ENCODE results near the gene LARP6. TPM values are rescaled to one million over a fixed set of nuclear protein-coding genes. Genes with fewer than 3 reads are reported as not detected.

LARP6 gene
- total RNA-seq, 1 donor from 2014 or later: 22.6 TPM

DNA sequence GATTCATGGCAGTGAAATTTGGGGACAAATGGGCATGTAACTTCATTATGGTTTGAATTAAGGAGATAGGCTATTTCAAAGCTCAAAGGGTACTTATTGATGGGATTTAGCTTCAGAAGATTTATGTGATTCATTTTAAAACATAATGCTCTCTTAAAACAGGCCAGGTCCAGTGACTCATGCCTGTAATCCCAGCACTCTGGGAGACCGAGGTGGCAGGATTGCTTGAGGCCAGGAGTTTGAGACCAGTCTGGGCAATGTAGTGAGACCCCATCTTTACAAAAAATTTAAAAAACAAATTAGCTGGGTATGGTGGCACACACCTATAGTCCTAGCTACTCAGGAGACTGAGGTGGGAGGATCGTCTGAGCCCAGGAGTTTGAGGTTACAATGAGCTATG is 26.8 kb upstream of the LARP6 start:
- no peak overlapping the region for H3K4me3 Mint-ChIP-seq (ENCODE audit: low read depth)
- no peaks in the 10 kb centered on the region for H3K4me1 Mint-ChIP-seq (ENCODE audit: low read depth)
- DNase-seq (ENCODE audit: low spot score, unreplicated experiment): no peak
- H3K27ac Mint-ChIP-seq: no peak overlapping the region
- no peaks in the 10 kb centered on the region for H3K27me3 Mint-ChIP-seq
- TF ChIP-seq, protein P1, sequence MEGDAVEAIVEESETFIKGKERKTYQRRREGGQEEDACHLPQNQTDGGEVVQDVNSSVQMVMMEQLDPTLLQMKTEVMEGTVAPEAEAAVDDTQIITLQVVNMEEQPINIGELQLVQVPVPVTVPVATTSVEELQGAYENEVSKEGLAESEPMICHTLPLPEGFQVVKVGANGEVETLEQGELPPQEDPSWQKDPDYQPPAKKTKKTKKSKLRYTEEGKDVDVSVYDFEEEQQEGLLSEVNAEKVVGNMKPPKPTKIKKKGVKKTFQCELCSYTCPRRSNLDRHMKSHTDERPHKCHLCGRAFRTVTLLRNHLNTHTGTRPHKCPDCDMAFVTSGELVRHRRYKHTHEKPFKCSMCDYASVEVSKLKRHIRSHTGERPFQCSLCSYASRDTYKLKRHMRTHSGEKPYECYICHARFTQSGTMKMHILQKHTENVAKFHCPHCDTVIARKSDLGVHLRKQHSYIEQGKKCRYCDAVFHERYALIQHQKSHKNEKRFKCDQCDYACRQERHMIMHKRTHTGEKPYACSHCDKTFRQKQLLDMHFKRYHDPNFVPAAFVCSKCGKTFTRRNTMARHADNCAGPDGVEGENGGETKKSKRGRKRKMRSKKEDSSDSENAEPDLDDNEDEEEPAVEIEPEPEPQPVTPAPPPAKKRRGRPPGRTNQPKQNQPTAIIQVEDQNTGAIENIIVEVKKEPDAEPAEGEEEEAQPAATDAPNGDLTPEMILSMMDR (IDR thresholded peaks at IDR 0.05; ENCODE audit: unreplicated experiment): no peak
- no peaks in the 10 kb centered on the region for H3K36me3 Mint-ChIP-seq (ENCODE audit: insufficient read depth)
- no peaks in the 10 kb centered on the region for H3K9me3 Mint-ChIP-seq (ENCODE audit: low read depth)

DNA sequence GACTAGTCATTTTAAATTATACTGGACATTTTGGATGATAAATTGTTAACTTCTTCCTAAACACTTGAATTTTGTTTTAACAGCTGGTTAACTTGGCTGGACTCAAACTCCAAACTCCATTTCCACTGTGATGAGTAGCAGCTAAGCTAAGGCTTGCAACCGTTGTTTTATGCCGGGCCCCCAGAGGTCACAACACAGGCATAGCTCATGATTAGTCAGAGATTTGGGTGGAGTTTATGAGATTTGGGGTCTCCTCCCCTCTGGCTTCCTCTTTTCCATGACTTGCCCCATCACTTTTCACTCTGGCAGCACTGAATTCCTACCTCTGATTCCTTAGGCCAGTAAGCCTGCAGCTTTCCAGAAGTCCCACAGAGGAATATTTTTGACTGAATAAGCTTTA is 25.4 kb upstream of the LARP6 start:
- no peaks in the 10 kb centered on the region for H3K27me3 Mint-ChIP-seq
- TF ChIP-seq, protein P1 (IDR thresholded peaks at IDR 0.05; ENCODE audit: unreplicated experiment): no peak
- no peak overlapping the region for H3K27ac Mint-ChIP-seq
- no peaks in the 10 kb centered on the region for H3K9me3 Mint-ChIP-seq (ENCODE audit: low read depth)
- DNase-seq (ENCODE audit: low spot score, unreplicated experiment): no peak
- H3K36me3 Mint-ChIP-seq (ENCODE audit: insufficient read depth): no peaks in the 10 kb centered on the region
- no peak overlapping the region for H3K4me3 Mint-ChIP-seq (ENCODE audit: low read depth)
- peaks cover 2% of the 10 kb centered on the region for H3K4me1 Mint-ChIP-seq (ENCODE audit: low read depth)

DNA sequence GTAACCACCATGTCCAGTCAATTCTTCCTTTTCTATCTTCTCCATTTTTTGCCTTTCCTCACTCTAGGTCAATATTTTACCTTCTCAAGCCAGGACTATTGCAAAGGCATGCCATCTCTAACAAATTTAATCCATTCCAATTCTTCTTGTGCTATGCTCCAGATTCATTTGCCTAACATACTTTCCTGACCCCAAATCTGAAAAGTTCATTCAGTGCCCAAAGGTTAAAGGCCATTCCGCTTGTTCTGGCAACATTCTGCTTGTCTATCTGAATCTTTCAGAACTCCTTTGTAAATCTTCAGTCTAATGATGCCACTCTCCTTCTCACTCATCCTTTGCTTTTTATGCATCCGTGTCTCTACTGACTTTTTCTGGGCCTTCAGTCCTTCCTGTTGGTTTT is 22.7 kb upstream of the LARP6 start:
- H3K9me3 Mint-ChIP-seq (ENCODE audit: low read depth): peaks cover 9% of the 10 kb centered on the region
- TF ChIP-seq, protein P1 (IDR thresholded peaks at IDR 0.05; ENCODE audit: unreplicated experiment): no peak
- peaks cover 2% of the 10 kb centered on the region for H3K4me1 Mint-ChIP-seq (ENCODE audit: low read depth)
- no peak overlapping the region for H3K4me3 Mint-ChIP-seq (ENCODE audit: low read depth)
- no peak for DNase-seq (ENCODE audit: low spot score, unreplicated experiment)
- H3K27ac Mint-ChIP-seq: no peak overlapping the region
- no peaks in the 10 kb centered on the region for H3K27me3 Mint-ChIP-seq
- peaks cover 1% of the 10 kb centered on the region for H3K36me3 Mint-ChIP-seq (ENCODE audit: insufficient read depth)

DNA sequence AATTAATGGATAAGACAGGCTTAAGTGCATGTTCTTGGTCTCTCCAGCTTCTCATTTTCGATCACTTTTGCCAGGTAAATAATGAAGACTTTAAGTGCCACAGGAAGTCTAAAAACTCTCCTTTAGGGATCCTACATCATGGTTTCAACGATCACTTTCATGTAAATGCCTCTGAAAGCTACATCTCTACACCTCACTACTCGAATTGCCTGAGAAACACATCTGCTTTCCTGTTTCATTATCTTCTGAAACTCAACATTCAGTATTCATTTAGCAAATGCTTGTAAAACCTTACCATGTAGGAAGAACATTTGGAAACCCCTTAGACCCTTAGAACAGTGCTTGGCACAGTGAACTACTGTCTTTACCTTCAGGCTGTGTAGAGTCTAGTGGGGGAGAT is 22.1 kb upstream of the LARP6 start:
- TF ChIP-seq, protein P1 (IDR thresholded peaks at IDR 0.05; ENCODE audit: unreplicated experiment): no peak
- H3K27me3 Mint-ChIP-seq: no peaks in the 10 kb centered on the region
- peaks cover 9% of the 10 kb centered on the region for H3K9me3 Mint-ChIP-seq (ENCODE audit: low read depth)
- H3K36me3 Mint-ChIP-seq (ENCODE audit: insufficient read depth): peaks cover 1% of the 10 kb centered on the region
- no peak overlapping the region for H3K4me3 Mint-ChIP-seq (ENCODE audit: low read depth)
- peaks cover 2% of the 10 kb centered on the region for H3K4me1 Mint-ChIP-seq (ENCODE audit: low read depth)
- H3K27ac Mint-ChIP-seq: no peak overlapping the region
- DNase-seq (ENCODE audit: low spot score, unreplicated experiment): no peak

DNA sequence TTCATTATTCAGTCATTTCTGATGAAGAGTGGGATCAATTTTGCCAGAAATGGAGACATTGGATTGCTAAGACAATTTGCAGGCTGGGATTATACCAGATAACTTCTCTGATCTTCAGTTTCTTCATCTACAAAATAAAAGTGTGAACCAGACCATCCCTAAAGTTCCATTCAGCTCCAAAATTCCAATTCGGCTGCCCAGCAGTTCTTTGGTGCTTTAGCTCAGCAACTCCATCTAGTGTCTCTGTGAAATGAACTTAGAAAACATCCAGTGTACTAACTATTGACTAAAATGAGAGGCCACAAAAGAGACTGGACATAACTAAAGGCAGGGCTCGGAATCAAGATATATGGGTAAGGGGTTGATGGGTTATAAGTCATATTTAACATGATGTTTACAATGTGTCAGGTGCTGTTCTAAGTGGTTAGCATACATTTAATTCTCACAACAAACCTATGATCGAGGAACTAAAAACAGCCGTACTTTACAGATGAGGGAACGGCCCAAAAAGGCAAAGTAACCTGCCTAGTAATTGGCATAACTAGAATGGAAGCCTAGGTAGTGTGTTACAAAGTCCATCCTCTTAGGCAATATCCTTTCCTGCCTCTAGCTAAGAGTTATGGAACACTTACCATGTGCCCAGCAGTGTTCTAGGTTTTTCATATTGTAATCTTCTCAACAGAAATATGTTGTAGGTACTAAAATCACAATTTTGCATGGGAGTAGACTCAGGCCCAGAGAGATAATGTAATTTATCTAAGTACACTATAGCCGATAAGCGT is 21.2 kb upstream of the LARP6 start:
- Mint-ChIP-seq H3K27me3 (no peaks in the 10 kb centered on the region), H3K36me3 (ENCODE audit: insufficient read depth) (peaks cover 3% of the 10 kb centered on the region), H3K27ac (no peak overlapping the region), H3K4me1 (ENCODE audit: low read depth) (peaks cover 2% of the 10 kb centered on the region), H3K9me3 (ENCODE audit: low read depth) (peaks cover 9% of the 10 kb centered on the region), H3K4me3 (ENCODE audit: low read depth) (no peak overlapping the region)
- DNase-seq (ENCODE audit: low spot score, unreplicated experiment): no peak
- TF ChIP-seq, protein P1 (IDR thresholded peaks at IDR 0.05; ENCODE audit: unreplicated experiment): peak; percentile 34
